ENCODE measurements around the gene LLGL1. TPM values are rescaled to one million over a fixed set of nuclear protein-coding genes. Genes with fewer than 3 reads are reported as not detected.

Gene LLGL1
- total RNA-seq, 1 experiment from 2014 or later = 47.4 TPM

- no TSS peak for BruUV-seq (replicated peaks)
Measured at GRCh38 chr17:18229254-18229653, 3.8 kb downstream of the LLGL1 start.

GRCh38 chr17:18229771-18230170 is 4.3 kb downstream of the LLGL1 start:
- DNase-seq (no peak), ATAC-seq (no peak)
- CTCF ChIA-PET = no interaction called here
- no peak for TF ChIP-seq CTCF (conservative IDR thresholded peaks at IDR 0.05; ENCODE audit: low read depth, low read length)
- no peak for TF ChIP-seq EZH2phosphoT487 (IDR thresholded peaks at IDR 0.05; ENCODE audit: borderline replicate concordance, low read length)
- TF ChIP-seq EZH2 (IDR thresholded peaks at IDR 0.05; ENCODE audit: low read length, unreplicated experiment) = no peak
- intact Hi-C loops (cut with micrococcal nuclease) = no loop called here
- Histone ChIP-seq H3K9me2 (replicated peaks; ENCODE audit: low read length) (no peaks in the 10 kb centered on the region), H3K36me3 (ENCODE audit: low read depth, low read length) (peaks cover 3% of the 10 kb centered on the region; the same call in 1 of the 2 replicates), H2AFZ (ENCODE audit: low read length) (no peak overlapping the region), H3K4me3 (ENCODE audit: low read length) (no peak overlapping the region), H3F3A (ENCODE audit: low read length, unreplicated experiment) (no peaks in the 10 kb centered on the region), H3K79me2 (ENCODE audit: low read length) (peaks cover 37% of the 10 kb centered on the region), H4K20me1 (ENCODE audit: low read length) (0 out of 2 replicates have a peak, but pooled peaks cover 4% of the 10 kb centered on the region), H3K27me3 (ENCODE audit: low read length) (no peaks in the 10 kb centered on the region), H3K9me3 (ENCODE audit: low read length) (no peaks in the 10 kb centered on the region), H3K4me1 (ENCODE audit: insufficient read depth, low read length) (peaks cover 11% of the 10 kb centered on the region; the same call in 1 of the 2 replicates), H3K9ac (ENCODE audit: low read length) (no peak overlapping the region), H3K4me2 (ENCODE audit: low read length) (no peak overlapping the region), H3K27ac (ENCODE audit: low read length) (no peak overlapping the region)
- POLR2A ChIA-PET (ENCODE audit: unreplicated experiment) = no interaction called here
- no TSS peak for BruUV-seq (replicated peaks)

More at GRCh38 chr17:18229254-18229653, 3.8 kb downstream of the LLGL1 start:
- Histone ChIP-seq H3K36me3 (ENCODE audit: low read depth, low read length) (peaks cover 2% of the 10 kb centered on the region; the same call in 1 of the 2 replicates), H3K4me3 (ENCODE audit: low read length) (no peak overlapping the region), H3K79me2 (ENCODE audit: low read length) (peaks cover 37% of the 10 kb centered on the region), H3K27me3 (ENCODE audit: low read length) (no peaks in the 10 kb centered on the region), H2AFZ (ENCODE audit: low read length) (no peak overlapping the region), H3K27ac (ENCODE audit: low read length) (no peak overlapping the region), H3K9ac (ENCODE audit: low read length) (no peak overlapping the region), H3F3A (ENCODE audit: low read length, unreplicated experiment) (no peaks in the 10 kb centered on the region), H3K9me3 (ENCODE audit: low read length) (no peaks in the 10 kb centered on the region), H3K4me1 (ENCODE audit: insufficient read depth, low read length) (peaks cover 12% of the 10 kb centered on the region; the same call in 1 of the 2 replicates), H3K4me2 (ENCODE audit: low read length) (no peak overlapping the region), H4K20me1 (ENCODE audit: low read length) (0 out of 2 replicates have a peak, but pooled peaks cover 4% of the 10 kb centered on the region), H3K9me2 (replicated peaks; ENCODE audit: low read length) (no peaks in the 10 kb centered on the region)
- CTCF ChIA-PET = no interaction called here
- no peak for ATAC-seq
- DNase-seq = no peak
- intact Hi-C loops (cut with micrococcal nuclease) = no loop called here
- TF ChIP-seq CTCF (conservative IDR thresholded peaks at IDR 0.05; ENCODE audit: low read depth, low read length) (no peak), EZH2phosphoT487 (IDR thresholded peaks at IDR 0.05; ENCODE audit: borderline replicate concordance, low read length) (no peak), EZH2 (IDR thresholded peaks at IDR 0.05; ENCODE audit: low read length, unreplicated experiment) (no peak)
- POLR2A ChIA-PET (ENCODE audit: unreplicated experiment) = no interaction called here

GRCh38 chr17:18230288-18231141 is 5.1 kb downstream of the LLGL1 start:
- Histone ChIP-seq H4K20me1 (ENCODE audit: low read length) (0 out of 2 replicates have a peak, but pooled peaks cover 4% of the 10 kb centered on the region), H3K36me3 (ENCODE audit: low read depth, low read length) (peaks cover 3% of the 10 kb centered on the region; the same call in 1 of the 2 replicates), H3K9me3 (ENCODE audit: low read length) (no peaks in the 10 kb centered on the region), H3K9ac (ENCODE audit: low read length) (no peak overlapping the region), H3K9me2 (replicated peaks; ENCODE audit: low read length) (no peaks in the 10 kb centered on the region), H3K79me2 (ENCODE audit: low read length) (peaks cover 37% of the 10 kb centered on the region), H3K4me2 (ENCODE audit: low read length) (no peak overlapping the region), H3F3A (ENCODE audit: low read length, unreplicated experiment) (no peaks in the 10 kb centered on the region), H3K4me3 (ENCODE audit: low read length) (no peak overlapping the region), H2AFZ (ENCODE audit: low read length) (no peak overlapping the region), H3K27ac (ENCODE audit: low read length) (no peak overlapping the region), H3K27me3 (ENCODE audit: low read length) (no peaks in the 10 kb centered on the region), H3K4me1 (ENCODE audit: insufficient read depth, low read length) (peaks cover 15% of the 10 kb centered on the region)
- no peak for ATAC-seq
- no peak for TF ChIP-seq CTCF (conservative IDR thresholded peaks at IDR 0.05; ENCODE audit: low read depth, low read length)
- TF ChIP-seq EZH2 (IDR thresholded peaks at IDR 0.05; ENCODE audit: low read length, unreplicated experiment) = no peak
- TF ChIP-seq EZH2phosphoT487 (IDR thresholded peaks at IDR 0.05; ENCODE audit: borderline replicate concordance, low read length) = no peak
- CTCF ChIA-PET = no interaction called here
- BruUV-seq (replicated peaks) = no TSS peak
- POLR2A ChIA-PET (ENCODE audit: unreplicated experiment) = no interaction called here
- DNase-seq = no peak
- intact Hi-C loops (cut with micrococcal nuclease) = no loop called here
